Keratinocyte (primary cell): ENCODE results near the gene GPR3. TPM values are rescaled to one million over a fixed set of nuclear protein-coding genes. Genes with fewer than 3 reads are reported as not detected.

Experiments
- DNase-seq: peaks from one replicate; pipeline ENCODE4 v3.0.0-alpha.2; 2011; ENCODE audit warnings: low read depth, missing footprints, low spot score
- FAIRE-seq: peaks from 2 replicates; lab custom pipeline; 2011; peaks lifted over from hg19 to GRCh38; lab: Jason Lieb, UNC
- H2AFZ ChIP-seq: 2 replicates; pipeline ENCODE4 v1.6.0; 2012; ENCODE audit warnings: low read length, control low read depth, inconsistent platforms; ENCODE audit not compliant: control insufficient read depth
- H3K27ac ChIP-seq: 2 replicates; pipeline ENCODE4 v1.5.1; 2011; ENCODE audit warnings: low read length; ENCODE audit not compliant: control insufficient read depth, insufficient read depth
- H3K27me3 ChIP-seq: 3 replicates; pipeline ENCODE4 v1.6.0; 2011; ENCODE audit warnings: low read length; ENCODE audit not compliant: control insufficient read depth, insufficient read depth; ENCODE audit errors: extremely low read depth
- H3K36me3 ChIP-seq, 2 experiments: 2 replicates in 1 of 2; 3 replicates in 1 of 2; pipeline ENCODE4 v1.5.1; 2011; ENCODE audit warnings: low read length in 2 of 2, mild to moderate bottlenecking in 1 of 2; ENCODE audit not compliant: control insufficient read depth in 2 of 2, insufficient read depth in 2 of 2; ENCODE audit errors: extremely low read depth in 1 of 2
- H3K4me1 ChIP-seq: 3 replicates; pipeline ENCODE4 v1.5.1; 2011; ENCODE audit warnings: low read length; ENCODE audit not compliant: control insufficient read depth, insufficient read depth; ENCODE audit errors: extremely low read depth
- H3K4me2 ChIP-seq: 3 replicates; pipeline ENCODE4 v1.6.0; 2011; ENCODE audit warnings: low read depth, low read length; ENCODE audit not compliant: control insufficient read depth, insufficient read depth; ENCODE audit errors: extremely low read depth
- H3K4me3 ChIP-seq, 3 experiments: fragments of 200-600 bp in 1 of 3; sonication (generic) in 1 of 3; 2 replicates in 2 of 3; 3 replicates in 1 of 3; pipeline ENCODE4 v1.5.1; 2011 to 2016; ENCODE audit warnings: low read length in 3 of 3, mild to moderate bottlenecking in 3 of 3, control low read depth in 2 of 3, inconsistent platforms in 1 of 3, low read depth in 1 of 3, mixed read lengths in 1 of 3, mixed run types in 1 of 3, moderate library complexity in 1 of 3; ENCODE audit not compliant: control insufficient read depth in 2 of 3, insufficient read depth in 2 of 3; ENCODE audit errors: extremely low read depth in 1 of 3
- H3K79me2 ChIP-seq: 2 replicates; pipeline ENCODE4 v1.6.0; 2012; ENCODE audit warnings: low read length; ENCODE audit not compliant: control insufficient read depth, insufficient read depth
- H3K9ac ChIP-seq: 3 replicates; pipeline ENCODE4 v1.6.0; 2011; ENCODE audit warnings: low read length; ENCODE audit not compliant: control insufficient read depth, insufficient read depth; ENCODE audit errors: extremely low read depth
- H3K9me1 ChIP-seq: 3 replicates; pipeline ENCODE4 v1.6.0; 2011; ENCODE audit warnings: low read length; ENCODE audit not compliant: control insufficient read depth, insufficient read depth; ENCODE audit errors: extremely low read depth
- H3K9me3 ChIP-seq: 2 replicates; pipeline ENCODE4 v1.5.1; 2012; ENCODE audit warnings: low read depth, low read length; ENCODE audit not compliant: control insufficient read depth
- H4K20me1 ChIP-seq: 3 replicates; pipeline ENCODE4 v1.6.0; 2011; ENCODE audit warnings: low read length; ENCODE audit not compliant: control insufficient read depth, insufficient read depth; ENCODE audit errors: extremely low read depth
- CTCF ChIP-seq, 3 experiments: IDR thresholded peaks in 1 of 3; conservative IDR thresholded peaks in 1 of 3; optimal IDR thresholded peaks in 1 of 3; 2 replicates in 2 of 3; 3 replicates in 1 of 3; pipeline versions ENCODE3 to v1.5.1; 2011; ENCODE audit warnings: low read length in 3 of 3, mild to moderate bottlenecking in 3 of 3, moderate library complexity in 2 of 3, control low read depth in 1 of 3, inconsistent platforms in 1 of 3; ENCODE audit not compliant: insufficient read depth in 2 of 3; ENCODE audit errors: extremely low read depth in 1 of 3
- EZH2 ChIP-seq: IDR thresholded peaks from one replicate; pipeline ENCODE4 v1.6.1; 2012; ENCODE audit warnings: inconsistent platforms, mild to moderate bottlenecking, low read length, moderate library complexity
- dilution Hi-C: fragments of 300-500 bp; cut with MboI; formaldehyde crosslinking; loops from one replicate; pipeline ENCODE4 v1.7.0; 2020; ENCODE audit warnings: low sequenced_read_pairs; ENCODE audit not compliant: extremely low pct_ligation_motif_present
- polyA plus RNA-seq, 5 experiments: library from polyadenylated mRNA; depleted of rRNA in 3 of 5; stranded (reverse) in 3 of 5; stranded (forward) in 1 of 5; unstranded in 1 of 5; fragments of >200 nt; gene quantifications; 1 replicate in 1 of 5; 2 replicates in 3 of 5; 3 replicates in 1 of 5; pipeline versions ENCODE4 v1.2.1 to v1.2.3, GENCODE V29; 2011 to 2012; ENCODE audit warnings: missing spikeins in 2 of 5, low read depth in 1 of 5, low replicate concordance in 1 of 5

GPR3 gene
- polyA plus RNA-seq, 1 donor (not counting 4 experiments of a cell fraction or from before 2014, with no cell fraction given) = 1.4 TPM

- Histone ChIP-seq H3K9me3 (no peaks in the 10 kb centered on the region), H3K36me3 (peaks cover 11% of the 10 kb centered on the region in 2 experiments), H4K20me1 (no peaks in the 10 kb centered on the region)
Observed at GRCh38 chr1:27346357-27346756, 46.1 kb upstream of the GPR3 start.

GRCh38 chr1:27346991-27347624 is 45.3 kb upstream of the GPR3 start:
- Histone ChIP-seq H3K36me3 (peaks cover 11% of the 10 kb centered on the region in 2 experiments), H3K9me1 (no peaks in the 10 kb centered on the region), H3K27me3 (no peaks in the 10 kb centered on the region), H3K27ac (no peak overlapping the region), H3K9me3 (no peaks in the 10 kb centered on the region), H2AFZ (no peak overlapping the region), H3K9ac (no peak overlapping the region), H3K4me2 (peak overlapping the region; percentile 7), H3K4me3 (no peak overlapping the region), H4K20me1 (no peaks in the 10 kb centered on the region), H3K79me2 (peaks cover 9% of the 10 kb centered on the region), H3K4me1 (peaks cover 33% of the 10 kb centered on the region)
- TF ChIP-seq EZH2 (no peak), CTCF (optimal IDR thresholded peaks at IDR 0.05 in 1 of 3, IDR thresholded peaks at IDR 0.05 in 1 of 3, conservative IDR thresholded peaks at IDR 0.05 in 1 of 3; ENCODE audit: extremely low read depth in 1 of 3, insufficient read depth in 2 of 3, low read length in 3 of 3) (no peak)
- no peak for FAIRE-seq
- DNase-seq = no peak
- dilution Hi-C loops = no loop called here

More at GRCh38 chr1:27346357-27346756, 46.1 kb upstream of the GPR3 start:
- no peak for TF ChIP-seq CTCF (optimal IDR thresholded peaks at IDR 0.05 in 1 of 3, IDR thresholded peaks at IDR 0.05 in 1 of 3, conservative IDR thresholded peaks at IDR 0.05 in 1 of 3; ENCODE audit: extremely low read depth in 1 of 3, insufficient read depth in 2 of 3, low read length in 3 of 3)
- TF ChIP-seq EZH2 = no peak
- FAIRE-seq = no peak
- H2AFZ ChIP-seq = no peak overlapping the region
- H3K4me1 ChIP-seq = peaks cover 39% of the 10 kb centered on the region
- dilution Hi-C loops = no loop called here
- no peaks in the 10 kb centered on the region for H3K27me3 ChIP-seq
- H3K9ac ChIP-seq = no peak overlapping the region
- no peak overlapping the region for H3K4me3 ChIP-seq
- H3K4me2 ChIP-seq = no peak overlapping the region
- peaks cover 10% of the 10 kb centered on the region for H3K79me2 ChIP-seq
- no peak overlapping the region for H3K27ac ChIP-seq
- no peak for DNase-seq
- no peaks in the 10 kb centered on the region for H3K9me1 ChIP-seq
